GM12865 (cell line): Measurements from ENCODE around the gene NR2E3.

ENCODE experiments used
- DNase-seq: peaks from one replicate; pipeline ENCODE4 v3.0.0; 2010; ENCODE audit warnings: low read depth
- H3K4me3 ChIP-seq: 2 replicates; pipeline ENCODE4 v1.5.1; 2011; ENCODE audit warnings: mild to moderate bottlenecking, low read depth, low read length, control low read depth
- CTCF ChIP-seq: IDR thresholded peaks from 2 replicates; pipeline ENCODE4 v1.5.1; 2011; ENCODE audit warnings: low read length, control low read depth, low read depth, inconsistent platforms; ENCODE audit not compliant: insufficient read depth; ENCODE audit errors: missing control alignments

NR2E3 gene

GRCh38 chr15:71804226-71804625 is 6.1 kb upstream of the NR2E3 start:
- no peak for TF ChIP-seq CTCF
- H3K4me3 ChIP-seq = peak overlapping the region; percentile 16
- DNase-seq = peak; percentile 35

- H3K4me3 ChIP-seq = peak overlapping the region; percentile 16
- no peak for TF ChIP-seq CTCF
- peak; percentile 69 for DNase-seq
Measured at GRCh38 chr15:71804695-71805470, 5.5 kb upstream of the NR2E3 start.

GRCh38 chr15:71806452-71806931 is 3.9 kb upstream of the NR2E3 start:
- H3K4me3 ChIP-seq = no peak overlapping the region
- peak; percentile 13 for DNase-seq
- no peak for TF ChIP-seq CTCF

- TF ChIP-seq CTCF = no peak
- H3K4me3 ChIP-seq = no peak overlapping the region
- DNase-seq = no peak
Measured at GRCh38 chr15:71807125-71807629, 3.2 kb upstream of the NR2E3 start.

- DNase-seq = no peak
- no peak for TF ChIP-seq CTCF
- no peak overlapping the region for H3K4me3 ChIP-seq
Measured at GRCh38 chr15:71807691-71808091, 2.7 kb upstream of the NR2E3 start.

- DNase-seq = no peak
- TF ChIP-seq CTCF = no peak
- H3K4me3 ChIP-seq = no peak overlapping the region
Measured at GRCh38 chr15:71808311-71809020, 1.9 kb upstream of the NR2E3 start.
